LNCaP clone FGC (cell line): ENCODE results near the gene TMEM221.

Source experiments
- DNase-seq: peaks from one replicate; pipeline ENCODE4 v3.0.0-alpha.2; 2011; ENCODE audit warnings: low read depth
- H3K4me3 ChIP-seq: 2 replicates; pipeline ENCODE4 v1.5.1; 2011; ENCODE audit warnings: mild to moderate bottlenecking, low read depth, low read length, control low read depth
- TF ChIP-seq, protein P1 (sequence below): IDR thresholded peaks from 2 replicates; pipeline ENCODE4 v1.5.1; 2012; ENCODE audit warnings: mild to moderate bottlenecking; ENCODE audit not compliant: control insufficient read depth, insufficient read depth; ENCODE audit errors: extremely low read depth

The TMEM221 gene

DNA sequence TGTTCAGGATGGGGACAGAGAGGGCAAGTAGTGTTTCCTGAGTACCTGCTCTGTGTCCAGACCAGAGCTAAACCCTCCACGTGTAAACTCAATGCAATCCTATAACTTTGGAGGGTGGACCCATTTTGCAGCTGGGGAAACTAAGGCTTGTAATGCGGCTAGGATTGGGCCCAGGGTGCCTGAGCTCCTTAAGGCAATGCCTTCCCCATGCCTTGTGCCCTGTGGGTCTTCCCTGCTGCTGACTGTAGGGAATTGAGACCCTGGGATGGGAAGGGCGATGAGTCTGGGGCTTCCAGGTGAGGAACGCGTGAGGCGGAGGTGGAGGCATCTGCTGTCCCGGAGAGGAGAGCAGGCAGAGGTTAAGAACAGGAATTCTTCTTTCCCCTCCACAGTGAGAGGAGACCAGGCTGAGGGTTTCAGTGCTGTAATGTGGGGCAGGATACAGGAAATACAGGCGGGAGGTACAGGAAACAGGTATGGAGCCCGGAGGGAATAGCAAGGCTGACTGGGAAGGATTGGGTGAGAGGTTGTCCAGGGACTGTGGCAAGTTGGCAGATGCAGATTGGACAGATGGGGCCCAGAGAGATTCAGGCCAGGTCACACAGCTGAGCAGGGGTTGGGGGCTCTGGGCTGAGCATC is 41.0 kb upstream of the TMEM221 start:
- TF ChIP-seq, protein P1, sequence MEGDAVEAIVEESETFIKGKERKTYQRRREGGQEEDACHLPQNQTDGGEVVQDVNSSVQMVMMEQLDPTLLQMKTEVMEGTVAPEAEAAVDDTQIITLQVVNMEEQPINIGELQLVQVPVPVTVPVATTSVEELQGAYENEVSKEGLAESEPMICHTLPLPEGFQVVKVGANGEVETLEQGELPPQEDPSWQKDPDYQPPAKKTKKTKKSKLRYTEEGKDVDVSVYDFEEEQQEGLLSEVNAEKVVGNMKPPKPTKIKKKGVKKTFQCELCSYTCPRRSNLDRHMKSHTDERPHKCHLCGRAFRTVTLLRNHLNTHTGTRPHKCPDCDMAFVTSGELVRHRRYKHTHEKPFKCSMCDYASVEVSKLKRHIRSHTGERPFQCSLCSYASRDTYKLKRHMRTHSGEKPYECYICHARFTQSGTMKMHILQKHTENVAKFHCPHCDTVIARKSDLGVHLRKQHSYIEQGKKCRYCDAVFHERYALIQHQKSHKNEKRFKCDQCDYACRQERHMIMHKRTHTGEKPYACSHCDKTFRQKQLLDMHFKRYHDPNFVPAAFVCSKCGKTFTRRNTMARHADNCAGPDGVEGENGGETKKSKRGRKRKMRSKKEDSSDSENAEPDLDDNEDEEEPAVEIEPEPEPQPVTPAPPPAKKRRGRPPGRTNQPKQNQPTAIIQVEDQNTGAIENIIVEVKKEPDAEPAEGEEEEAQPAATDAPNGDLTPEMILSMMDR = no peak
- DNase-seq = no peak
- H3K4me3 ChIP-seq = no peak overlapping the region

DNA sequence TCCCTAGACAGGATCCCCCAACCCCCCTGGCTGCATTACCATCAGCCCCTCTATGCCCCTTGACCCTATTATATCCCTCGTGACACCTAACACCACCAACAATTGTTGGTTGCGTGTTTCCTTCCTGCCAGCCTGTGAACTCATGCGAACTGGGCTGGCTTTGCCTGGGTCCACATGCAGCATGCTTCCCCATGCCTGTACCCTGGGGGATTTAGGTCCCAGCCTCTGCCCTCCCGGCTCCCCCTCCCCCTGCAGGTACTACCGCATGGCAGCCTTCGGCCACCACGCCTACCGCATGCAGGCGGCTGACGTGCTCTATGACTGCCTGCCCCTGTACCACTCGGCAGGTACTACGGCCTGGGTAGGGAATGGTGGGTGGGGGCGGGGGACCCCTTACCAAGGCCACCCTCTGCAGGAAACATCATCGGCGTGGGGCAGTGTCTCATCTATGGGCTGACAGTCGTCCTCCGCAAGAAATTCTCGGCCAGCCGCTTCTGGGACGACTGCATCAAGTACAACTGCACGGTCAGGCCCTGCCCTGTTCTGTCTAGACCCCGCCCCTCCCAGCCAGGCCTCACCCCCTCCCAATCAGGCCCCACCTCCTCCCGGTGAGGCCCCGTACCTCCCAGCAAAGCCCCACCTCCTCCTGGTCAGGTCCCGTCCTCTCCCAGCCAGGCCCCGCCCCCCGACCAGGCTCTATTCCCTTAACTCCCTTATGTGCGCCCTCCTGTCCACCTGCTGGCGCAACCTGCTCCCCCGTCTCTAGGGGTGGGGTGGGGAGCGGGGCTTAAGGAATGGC is 40.3 kb upstream of the TMEM221 start:
- TF ChIP-seq, protein P1 = no peak
- DNase-seq = no peak

DNA sequence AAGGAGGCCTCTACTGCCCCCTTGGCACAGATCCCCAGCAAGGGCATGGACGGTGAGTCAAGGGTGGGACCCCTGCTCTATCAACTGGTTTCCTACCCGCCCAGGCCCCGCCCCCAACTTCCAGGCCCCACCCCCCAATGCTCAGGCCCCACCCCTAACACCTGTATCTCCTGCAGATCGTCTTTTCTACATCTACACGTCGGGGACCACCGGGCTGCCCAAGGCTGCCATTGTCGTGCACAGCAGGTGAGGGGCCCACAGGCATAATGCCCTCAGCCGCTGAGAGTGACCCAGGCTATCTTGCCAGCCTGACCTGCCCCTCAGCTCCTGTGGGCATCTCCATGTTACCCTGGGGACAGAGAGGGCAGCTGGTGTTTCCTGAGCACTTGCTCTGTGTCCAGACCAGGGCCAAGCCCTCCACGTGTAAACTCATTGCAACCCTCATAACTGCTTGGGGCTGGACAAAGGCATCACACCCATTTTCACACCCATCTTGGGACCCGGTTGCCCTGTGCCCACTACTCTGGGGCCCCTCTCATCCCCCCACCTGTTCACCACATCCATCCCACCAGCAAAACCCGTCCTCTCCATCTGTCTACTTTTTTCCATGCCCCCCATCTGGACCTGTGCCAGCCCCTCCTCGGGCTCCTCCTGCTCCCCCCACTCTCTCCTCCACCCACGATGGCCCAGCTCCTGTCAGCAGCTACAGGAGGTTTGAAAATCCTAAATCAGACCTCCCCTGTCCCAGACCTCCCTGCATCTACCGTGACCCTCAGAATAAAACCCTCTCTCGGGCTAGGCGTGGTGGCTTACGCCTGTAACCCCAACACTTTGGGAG is 39.0 kb upstream of the TMEM221 start:
- no peak for DNase-seq
- TF ChIP-seq, protein P1 = no peak
- no peak overlapping the region for H3K4me3 ChIP-seq

More for the DNA sequence above, 40.3 kb upstream of the TMEM221 start:
- H3K4me3 ChIP-seq = no peak overlapping the region

DNA sequence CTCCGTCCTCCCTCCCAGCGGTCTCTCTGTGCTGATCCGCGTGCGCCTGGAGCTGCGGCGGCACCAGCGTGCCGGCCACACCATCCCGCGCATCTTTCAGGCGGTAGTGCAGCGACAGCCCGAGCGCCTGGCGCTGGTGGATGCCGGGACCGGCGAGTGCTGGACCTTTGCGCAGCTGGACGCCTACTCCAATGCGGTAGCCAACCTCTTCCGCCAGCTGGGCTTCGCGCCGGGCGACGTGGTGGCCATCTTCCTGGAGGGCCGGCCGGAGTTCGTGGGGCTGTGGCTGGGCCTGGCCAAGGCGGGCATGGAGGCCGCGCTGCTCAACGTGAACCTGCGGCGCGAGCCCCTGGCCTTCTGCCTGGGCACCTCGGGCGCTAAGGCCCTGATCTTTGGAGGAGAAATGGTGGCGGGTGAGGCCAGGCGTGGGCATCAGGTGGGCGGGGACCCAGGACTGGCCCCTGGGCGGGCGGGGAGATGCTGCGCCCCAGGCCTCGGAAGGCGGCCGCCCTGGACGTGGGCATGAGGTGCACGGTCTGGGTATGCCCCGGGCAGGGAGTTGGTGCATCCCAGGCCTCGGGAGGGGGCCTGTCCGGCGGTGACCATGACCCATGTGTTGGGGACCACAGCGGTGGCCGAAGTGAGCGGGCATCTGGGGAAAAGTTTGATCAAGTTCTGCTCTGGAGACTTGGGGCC is 38.2 kb upstream of the TMEM221 start:
- TF ChIP-seq, protein P1 = no peak
- DNase-seq = no peak
- H3K4me3 ChIP-seq = no peak overlapping the region

DNA sequence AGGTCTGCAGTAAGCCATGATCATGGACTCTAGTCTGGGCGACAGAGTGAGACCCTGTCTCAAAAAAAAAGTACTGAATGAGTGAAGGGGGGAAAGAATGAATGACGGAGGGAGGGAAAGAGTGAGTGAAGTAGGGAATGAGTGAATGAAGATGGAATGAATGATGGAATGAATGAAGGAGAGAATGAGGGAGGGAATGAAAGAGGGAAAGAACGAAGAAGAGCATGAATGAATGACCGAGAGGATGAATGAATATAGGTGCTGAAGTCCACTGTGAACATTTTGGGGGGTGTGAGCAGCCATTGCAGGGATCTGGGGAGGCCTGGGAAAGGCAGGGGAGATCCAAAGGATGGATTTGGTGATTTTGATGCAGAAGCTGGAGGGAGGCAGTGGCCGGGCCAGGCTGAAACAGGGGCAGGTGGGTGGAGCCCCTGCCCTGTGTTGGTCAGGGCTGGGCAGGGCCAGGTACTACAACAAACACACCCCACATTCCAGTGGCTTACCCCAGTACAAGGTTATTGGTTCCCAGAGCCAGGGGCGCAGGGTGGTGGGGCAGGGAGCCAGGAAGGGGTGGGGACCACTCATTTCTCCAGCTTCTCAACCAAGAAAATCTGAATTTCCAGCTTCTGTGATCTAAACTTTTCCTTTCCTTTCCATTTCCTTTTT is 36.2 kb upstream of the TMEM221 start:
- no peak overlapping the region for H3K4me3 ChIP-seq
- TF ChIP-seq, protein P1 = no peak

DNA sequence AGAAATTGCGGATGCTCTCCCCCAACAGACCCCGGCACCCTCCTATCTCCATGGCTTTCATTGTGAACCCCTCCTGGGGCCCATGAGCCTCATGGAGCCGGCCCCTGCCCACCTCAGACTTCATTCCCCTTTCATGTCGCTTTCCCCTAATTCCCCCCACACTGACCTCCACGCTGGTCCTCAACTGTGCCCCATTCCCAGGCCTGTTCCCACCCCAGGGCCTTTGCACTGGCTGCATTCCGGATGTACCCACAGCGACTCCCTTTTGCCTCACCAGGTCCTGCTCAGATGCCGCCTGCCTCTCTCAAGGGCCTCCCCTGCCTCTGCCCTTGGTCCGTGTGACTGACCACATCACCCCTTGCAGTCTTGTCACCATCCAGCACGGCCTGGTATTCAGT is 35.1 kb upstream of the TMEM221 start:
- TF ChIP-seq, protein P1 = no peak
- H3K4me3 ChIP-seq = no peak overlapping the region
- DNase-seq = no peak

More for the DNA sequence above, 36.2 kb upstream of the TMEM221 start:
- DNase-seq = no peak
